Fibroblast of pulmonary artery (primary cell): Measurements from ENCODE around the gene GK.
"Not testable (repeated sequence)": the region's sequence is repeated elsewhere in the genome, so short reads cannot be mapped to it uniquely, and the experiment has no call there.

Experiments
- DNase-seq: peaks from one replicate; pipeline ENCODE4 v3.0.0-alpha.2; 2010; ENCODE audit warnings: low read depth
- H3K4me3 ChIP-seq: replicated peaks from 2 replicates; pipeline ENCODE4 v1.5.1; 2011; ENCODE audit warnings: low read depth, mild to moderate bottlenecking, control low read depth, low read length, moderate library complexity
- TF ChIP-seq, protein P1 (sequence below): IDR thresholded peaks from 2 replicates; pipeline ENCODE4 v1.5.1; 2011; ENCODE audit warnings: mild to moderate bottlenecking, control low read depth, low read length, inconsistent platforms; ENCODE audit errors: missing control alignments

Gene GK

GRCh38 chrX:30741545-30741944 lies 88.3 kb downstream of the GK start:
- TF ChIP-seq, protein P1, sequence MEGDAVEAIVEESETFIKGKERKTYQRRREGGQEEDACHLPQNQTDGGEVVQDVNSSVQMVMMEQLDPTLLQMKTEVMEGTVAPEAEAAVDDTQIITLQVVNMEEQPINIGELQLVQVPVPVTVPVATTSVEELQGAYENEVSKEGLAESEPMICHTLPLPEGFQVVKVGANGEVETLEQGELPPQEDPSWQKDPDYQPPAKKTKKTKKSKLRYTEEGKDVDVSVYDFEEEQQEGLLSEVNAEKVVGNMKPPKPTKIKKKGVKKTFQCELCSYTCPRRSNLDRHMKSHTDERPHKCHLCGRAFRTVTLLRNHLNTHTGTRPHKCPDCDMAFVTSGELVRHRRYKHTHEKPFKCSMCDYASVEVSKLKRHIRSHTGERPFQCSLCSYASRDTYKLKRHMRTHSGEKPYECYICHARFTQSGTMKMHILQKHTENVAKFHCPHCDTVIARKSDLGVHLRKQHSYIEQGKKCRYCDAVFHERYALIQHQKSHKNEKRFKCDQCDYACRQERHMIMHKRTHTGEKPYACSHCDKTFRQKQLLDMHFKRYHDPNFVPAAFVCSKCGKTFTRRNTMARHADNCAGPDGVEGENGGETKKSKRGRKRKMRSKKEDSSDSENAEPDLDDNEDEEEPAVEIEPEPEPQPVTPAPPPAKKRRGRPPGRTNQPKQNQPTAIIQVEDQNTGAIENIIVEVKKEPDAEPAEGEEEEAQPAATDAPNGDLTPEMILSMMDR: no peak
- no peak for DNase-seq

GRCh38 chrX:30748342-30748960 lies 95.2 kb downstream of the GK start:
- no peak for DNase-seq
- TF ChIP-seq, protein P1: no peak

More at GRCh38 chrX:30741545-30741944, 88.3 kb downstream of the GK start:
- no peak overlapping the region for H3K4me3 ChIP-seq

DNA sequence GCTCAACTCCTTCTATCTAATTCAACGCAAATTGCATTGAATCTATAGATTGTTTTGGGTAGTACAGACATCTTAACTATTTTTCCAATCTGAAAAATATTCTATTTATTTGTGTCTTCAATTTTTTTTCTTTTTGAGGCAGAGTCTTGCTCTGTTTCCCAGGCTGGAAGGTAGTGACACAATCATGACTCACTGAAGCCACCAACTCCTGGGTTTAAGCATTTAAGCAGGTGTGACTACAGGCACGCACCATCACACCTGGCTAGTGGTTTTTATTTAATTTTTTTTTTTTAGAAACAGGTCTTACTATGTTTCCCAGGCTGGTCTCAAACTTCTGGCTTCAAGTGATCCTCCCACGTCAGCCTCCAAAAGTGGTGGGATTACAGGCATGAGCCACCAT lies 98.3 kb downstream of the GK start:
- DNase-seq: no peak
- TF ChIP-seq, protein P1: no peak
- no peak overlapping the region for H3K4me3 ChIP-seq

More at GRCh38 chrX:30748342-30748960, 95.2 kb downstream of the GK start:
- no peak overlapping the region for H3K4me3 ChIP-seq

- TF ChIP-seq, protein P1: no peak
- H3K4me3 ChIP-seq: no peak overlapping the region
- DNase-seq: no peak
These were observed 109.5 kb downstream of the GK start for GRCh38 chrX:30762755-30763154.

DNA sequence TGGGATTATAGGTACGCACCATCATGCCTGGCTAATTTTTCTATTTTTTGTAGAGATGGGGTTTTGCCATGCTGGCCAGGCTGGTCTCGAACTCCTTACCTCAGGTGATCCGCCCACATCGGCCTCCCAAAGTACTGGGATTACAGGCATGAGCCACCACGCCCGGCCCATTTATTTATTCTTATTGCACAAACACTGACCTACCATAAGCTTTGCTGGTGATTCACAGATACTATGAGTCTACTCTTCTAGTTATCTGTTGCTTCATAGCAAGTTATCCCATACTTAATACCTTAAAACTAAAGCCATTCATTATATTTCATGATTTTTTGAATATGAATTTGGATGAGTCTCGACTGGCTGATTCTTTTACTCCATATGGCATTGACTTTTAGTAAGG lies 120.5 kb downstream of the GK start:
- DNase-seq, H3K4me3 ChIP-seq: not testable (repeated sequence)

- H3K4me3 ChIP-seq: no peak overlapping the region
- TF ChIP-seq, protein P1: no peak
- DNase-seq: no peak
These were observed 124.4 kb downstream of the GK start for GRCh38 chrX:30777575-30777974.

DNA sequence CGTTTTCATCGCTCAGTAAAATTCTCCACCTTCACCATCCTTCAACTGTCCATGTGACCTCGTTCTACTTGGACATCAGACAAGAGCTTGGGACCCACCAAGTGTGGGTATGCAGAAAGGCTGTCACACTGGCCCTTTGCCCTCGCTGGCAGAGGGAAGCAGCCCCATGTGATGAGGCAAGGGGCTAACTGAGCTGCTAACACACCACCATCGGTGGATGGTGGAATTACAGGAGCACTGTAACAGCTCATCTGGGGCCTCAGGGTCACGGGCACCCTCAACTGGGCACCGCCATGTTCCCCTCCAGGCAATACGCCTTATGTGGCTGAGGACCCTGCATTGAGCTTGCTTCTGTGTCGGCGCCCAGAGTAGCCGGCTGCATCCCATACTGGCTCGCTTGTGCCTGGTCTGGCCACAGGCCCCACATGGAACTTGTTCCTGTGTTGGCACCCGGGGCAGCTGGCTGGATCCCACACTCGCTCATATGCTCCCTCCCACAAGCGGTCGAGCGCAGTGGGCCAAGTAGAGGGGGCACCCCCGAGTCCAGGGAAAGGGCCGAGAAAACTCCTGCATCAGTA lies 126.3 kb downstream of the GK start:
- no peak for DNase-seq
- TF ChIP-seq, protein P1: no peak
- H3K4me3 ChIP-seq: no peak overlapping the region
